ENCODE data around the gene SYCP3. TPM values are rescaled to one million over a fixed set of nuclear protein-coding genes. Genes with fewer than 3 reads are reported as not detected.

SYCP3 gene
- total and polyA plus RNA-seq, 2 of the 13 experiments (the other 11 are each of a cell fraction or from before 2014, with no cell fraction given): not detected

DNA sequence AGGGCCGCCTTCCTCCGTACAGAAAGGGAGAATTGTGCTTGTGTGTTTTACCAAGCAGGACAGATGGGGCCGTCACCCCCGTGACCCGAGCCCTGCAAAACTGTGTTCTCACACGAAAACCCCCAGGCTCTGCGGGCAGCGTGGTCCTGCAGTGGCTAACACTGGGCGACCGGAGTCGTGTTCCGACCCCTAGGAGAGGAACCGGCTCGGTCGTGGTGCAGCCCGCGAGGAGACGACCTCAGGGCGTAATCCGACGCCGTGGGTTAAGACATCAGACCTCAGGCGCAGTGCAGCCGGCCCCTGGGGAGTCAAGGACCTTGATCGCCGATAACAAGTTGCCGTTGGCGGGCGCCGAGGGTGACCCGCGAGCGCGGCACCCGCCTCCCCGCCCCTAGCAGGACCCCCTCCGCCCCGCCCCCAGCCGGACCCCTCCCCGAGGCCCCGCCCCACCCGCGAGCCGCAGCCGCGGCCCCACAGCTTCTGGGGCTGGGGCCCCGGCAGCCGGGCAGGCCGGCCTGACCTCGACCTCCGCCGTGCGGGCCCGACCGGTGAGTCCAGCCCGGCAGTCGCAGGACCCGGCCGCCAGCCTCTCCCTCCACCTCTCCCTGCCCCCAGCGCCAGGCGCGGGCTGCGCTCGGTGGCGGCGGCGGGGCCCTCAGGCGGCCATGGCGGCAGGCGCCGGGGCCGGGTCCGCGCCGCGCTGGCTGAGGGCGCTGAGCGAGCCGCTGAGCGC is 41.9 kb downstream of the SYCP3 start, which contains the start of gene CHPT1 (continued):
- TF ChIP-seq HNRNPLL (IDR thresholded peaks at IDR 0.05; ENCODE audit: low read depth, low read length, poor library complexity, severe bottlenecking): no peak
- peak; percentile 47; the same call in 1 of the 2 replicates for TF ChIP-seq ZMAT3 (CRISPR knock-in tag; conservative IDR thresholded peaks at IDR 0.05)
- TF ChIP-seq NFKBIZ (CRISPR knock-in tag; IDR thresholded peaks at IDR 0.05): no peak
- TF ChIP-seq WIZ (CRISPR knock-in tag; IDR thresholded peaks at IDR 0.05): no peak
- TF ChIP-seq, protein P1, sequence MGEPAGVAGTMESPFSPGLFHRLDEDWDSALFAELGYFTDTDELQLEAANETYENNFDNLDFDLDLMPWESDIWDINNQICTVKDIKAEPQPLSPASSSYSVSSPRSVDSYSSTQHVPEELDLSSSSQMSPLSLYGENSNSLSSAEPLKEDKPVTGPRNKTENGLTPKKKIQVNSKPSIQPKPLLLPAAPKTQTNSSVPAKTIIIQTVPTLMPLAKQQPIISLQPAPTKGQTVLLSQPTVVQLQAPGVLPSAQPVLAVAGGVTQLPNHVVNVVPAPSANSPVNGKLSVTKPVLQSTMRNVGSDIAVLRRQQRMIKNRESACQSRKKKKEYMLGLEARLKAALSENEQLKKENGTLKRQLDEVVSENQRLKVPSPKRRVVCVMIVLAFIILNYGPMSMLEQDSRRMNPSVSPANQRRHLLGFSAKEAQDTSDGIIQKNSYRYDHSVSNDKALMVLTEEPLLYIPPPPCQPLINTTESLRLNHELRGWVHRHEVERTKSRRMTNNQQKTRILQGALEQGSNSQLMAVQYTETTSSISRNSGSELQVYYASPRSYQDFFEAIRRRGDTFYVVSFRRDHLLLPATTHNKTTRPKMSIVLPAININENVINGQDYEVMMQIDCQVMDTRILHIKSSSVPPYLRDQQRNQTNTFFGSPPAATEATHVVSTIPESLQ (CRISPR knock-in tag; conservative IDR thresholded peaks at IDR 0.05): no peak
- no peak for TF ChIP-seq SRF (IDR thresholded peaks at IDR 0.05; ENCODE audit: low read depth, low read length)
- TF ChIP-seq, protein P2, sequence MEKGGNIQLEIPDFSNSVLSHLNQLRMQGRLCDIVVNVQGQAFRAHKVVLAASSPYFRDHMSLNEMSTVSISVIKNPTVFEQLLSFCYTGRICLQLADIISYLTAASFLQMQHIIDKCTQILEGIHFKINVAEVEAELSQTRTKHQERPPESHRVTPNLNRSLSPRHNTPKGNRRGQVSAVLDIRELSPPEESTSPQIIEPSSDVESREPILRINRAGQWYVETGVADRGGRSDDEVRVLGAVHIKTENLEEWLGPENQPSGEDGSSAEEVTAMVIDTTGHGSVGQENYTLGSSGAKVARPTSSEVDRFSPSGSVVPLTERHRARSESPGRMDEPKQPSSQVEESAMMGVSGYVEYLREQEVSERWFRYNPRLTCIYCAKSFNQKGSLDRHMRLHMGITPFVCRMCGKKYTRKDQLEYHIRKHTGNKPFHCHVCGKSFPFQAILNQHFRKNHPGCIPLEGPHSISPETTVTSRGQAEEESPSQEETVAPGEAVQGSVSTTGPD (CRISPR knock-in tag; IDR thresholded peaks at IDR 0.05): no peak
- TF ChIP-seq ZNF205 (CRISPR knock-in tag; IDR thresholded peaks at IDR 0.05): no peak
- TF ChIP-seq SMAD3 (CRISPR knock-in tag; IDR thresholded peaks at IDR 0.05): peak; percentile 56; the same call in 1 of the 2 replicates
- TF ChIP-seq CBX1 (IDR thresholded peaks at IDR 0.05; ENCODE audit: low read depth): no peak
- TF ChIP-seq, protein P3, sequence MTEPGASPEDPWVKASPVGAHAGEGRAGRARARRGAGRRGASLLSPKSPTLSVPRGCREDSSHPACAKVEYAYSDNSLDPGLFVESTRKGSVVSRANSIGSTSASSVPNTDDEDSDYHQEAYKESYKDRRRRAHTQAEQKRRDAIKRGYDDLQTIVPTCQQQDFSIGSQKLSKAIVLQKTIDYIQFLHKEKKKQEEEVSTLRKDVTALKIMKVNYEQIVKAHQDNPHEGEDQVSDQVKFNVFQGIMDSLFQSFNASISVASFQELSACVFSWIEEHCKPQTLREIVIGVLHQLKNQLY (CRISPR knock-in tag; IDR thresholded peaks at IDR 0.05): no peak
- TF ChIP-seq NFYC (CRISPR knock-in tag; IDR thresholded peaks at IDR 0.05): no peak
- TF ChIP-seq ZNF598 (CRISPR knock-in tag; IDR thresholded peaks at IDR 0.05; ENCODE audit: borderline replicate concordance): no peak
- TF ChIP-seq SRY (CRISPR knock-in tag; IDR thresholded peaks at IDR 0.05): no peak; the same call in 1 of the 2 replicates
- TF ChIP-seq HDAC1 (CRISPR knock-in tag; IDR thresholded peaks at IDR 0.05): no peak
- no peak; the same call in 1 of the 2 replicates for TF ChIP-seq ESRRA (CRISPR knock-in tag; IDR thresholded peaks at IDR 0.05; ENCODE audit: low read depth)
- TF ChIP-seq, protein P4, sequence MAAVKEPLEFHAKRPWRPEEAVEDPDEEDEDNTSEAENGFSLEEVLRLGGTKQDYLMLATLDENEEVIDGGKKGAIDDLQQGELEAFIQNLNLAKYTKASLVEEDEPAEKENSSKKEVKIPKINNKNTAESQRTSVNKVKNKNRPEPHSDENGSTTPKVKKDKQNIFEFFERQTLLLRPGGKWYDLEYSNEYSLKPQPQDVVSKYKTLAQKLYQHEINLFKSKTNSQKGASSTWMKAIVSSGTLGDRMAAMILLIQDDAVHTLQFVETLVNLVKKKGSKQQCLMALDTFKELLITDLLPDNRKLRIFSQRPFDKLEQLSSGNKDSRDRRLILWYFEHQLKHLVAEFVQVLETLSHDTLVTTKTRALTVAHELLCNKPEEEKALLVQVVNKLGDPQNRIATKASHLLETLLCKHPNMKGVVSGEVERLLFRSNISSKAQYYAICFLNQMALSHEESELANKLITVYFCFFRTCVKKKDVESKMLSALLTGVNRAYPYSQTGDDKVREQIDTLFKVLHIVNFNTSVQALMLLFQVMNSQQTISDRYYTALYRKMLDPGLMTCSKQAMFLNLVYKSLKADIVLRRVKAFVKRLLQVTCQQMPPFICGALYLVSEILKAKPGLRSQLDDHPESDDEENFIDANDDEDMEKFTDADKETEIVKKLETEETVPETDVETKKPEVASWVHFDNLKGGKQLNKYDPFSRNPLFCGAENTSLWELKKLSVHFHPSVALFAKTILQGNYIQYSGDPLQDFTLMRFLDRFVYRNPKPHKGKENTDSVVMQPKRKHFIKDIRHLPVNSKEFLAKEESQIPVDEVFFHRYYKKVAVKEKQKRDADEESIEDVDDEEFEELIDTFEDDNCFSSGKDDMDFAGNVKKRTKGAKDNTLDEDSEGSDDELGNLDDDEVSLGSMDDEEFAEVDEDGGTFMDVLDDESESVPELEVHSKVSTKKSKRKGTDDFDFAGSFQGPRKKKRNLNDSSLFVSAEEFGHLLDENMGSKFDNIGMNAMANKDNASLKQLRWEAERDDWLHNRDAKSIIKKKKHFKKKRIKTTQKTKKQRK (IDR thresholded peaks at IDR 0.05; ENCODE audit: low read length): no peak
- TF ChIP-seq, protein P5, sequence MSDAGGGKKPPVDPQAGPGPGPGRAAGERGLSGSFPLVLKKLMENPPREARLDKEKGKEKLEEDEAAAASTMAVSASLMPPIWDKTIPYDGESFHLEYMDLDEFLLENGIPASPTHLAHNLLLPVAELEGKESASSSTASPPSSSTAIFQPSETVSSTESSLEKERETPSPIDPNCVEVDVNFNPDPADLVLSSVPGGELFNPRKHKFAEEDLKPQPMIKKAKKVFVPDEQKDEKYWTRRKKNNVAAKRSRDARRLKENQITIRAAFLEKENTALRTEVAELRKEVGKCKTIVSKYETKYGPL (CRISPR knock-in tag; IDR thresholded peaks at IDR 0.05): peak; percentile 55; the same call in 1 of the 2 replicates
- peak; percentile 47; the same call in 1 of the 2 replicates for TF ChIP-seq ZMYM2 (CRISPR knock-in tag; IDR thresholded peaks at IDR 0.05)
- TF ChIP-seq, protein P6, sequence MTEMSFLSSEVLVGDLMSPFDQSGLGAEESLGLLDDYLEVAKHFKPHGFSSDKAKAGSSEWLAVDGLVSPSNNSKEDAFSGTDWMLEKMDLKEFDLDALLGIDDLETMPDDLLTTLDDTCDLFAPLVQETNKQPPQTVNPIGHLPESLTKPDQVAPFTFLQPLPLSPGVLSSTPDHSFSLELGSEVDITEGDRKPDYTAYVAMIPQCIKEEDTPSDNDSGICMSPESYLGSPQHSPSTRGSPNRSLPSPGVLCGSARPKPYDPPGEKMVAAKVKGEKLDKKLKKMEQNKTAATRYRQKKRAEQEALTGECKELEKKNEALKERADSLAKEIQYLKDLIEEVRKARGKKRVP (CRISPR knock-in tag; IDR thresholded peaks at IDR 0.05): no peak; a peak in 1 of 4 replicates
- TF ChIP-seq CREB1 (IDR thresholded peaks at IDR 0.05): no peak
- TF ChIP-seq CREB1 (CRISPR knock-in tag; IDR thresholded peaks at IDR 0.05): no peak
